ENCODE results near the gene SCN5A.

DNA sequence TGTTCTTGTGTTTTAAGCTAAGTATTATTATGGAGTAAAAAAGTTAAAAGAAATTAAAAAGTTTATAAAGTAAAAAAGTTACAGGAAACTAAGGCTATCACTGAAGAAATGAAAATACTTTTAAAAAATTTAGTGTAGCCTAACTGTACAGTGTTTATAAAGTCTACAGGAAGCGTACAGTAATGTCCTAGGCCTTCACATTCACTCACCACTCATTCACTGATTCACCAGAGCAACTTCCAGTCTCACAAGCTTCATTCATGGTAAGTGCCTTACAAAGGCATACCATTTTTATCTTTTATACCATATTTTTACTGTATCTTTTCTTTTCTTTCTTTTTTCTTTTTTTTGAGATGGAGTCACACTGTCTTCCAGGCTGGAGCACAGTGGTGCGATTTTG is 40.7 kb upstream of the SCN5A start:
- TF ChIP-seq CTCF (conservative IDR thresholded peaks at IDR 0.05; ENCODE audit: low read depth, low read length) (no peak), RAD21 (IDR thresholded peaks at IDR 0.05; ENCODE audit: low read length) (no peak)

Data from IMR-90 (cell line).